Measurements from ENCODE around the gene NT5DC3.

The NT5DC3 gene

GRCh38 chr12:103756443-103756842 is 84.6 kb downstream of the NT5DC3 start:
- in situ Hi-C loops (cut with MboI; ENCODE audit: low sequenced_read_pairs): no loop called here

DNA sequence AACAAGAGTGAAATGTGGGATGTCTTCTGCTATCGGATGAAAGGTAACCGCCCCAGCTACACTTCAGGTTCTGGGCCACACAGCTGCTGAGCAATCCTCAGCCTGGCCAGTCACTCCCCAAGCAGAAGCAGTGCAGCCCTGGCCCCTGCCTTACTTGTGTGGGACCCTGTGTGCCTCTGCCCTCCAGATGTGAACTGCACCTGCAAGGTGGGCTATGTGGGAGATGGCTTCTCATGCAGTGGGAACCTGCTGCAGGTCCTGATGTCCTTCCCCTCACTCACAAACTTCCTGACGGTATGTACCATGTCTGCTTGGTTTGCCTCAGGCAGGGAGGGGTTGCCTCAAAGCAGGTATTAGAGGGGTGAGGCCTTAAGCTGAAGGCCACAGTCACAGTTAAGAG is 85.6 kb downstream of the NT5DC3 start:
- in situ Hi-C loops (cut with MboI; ENCODE audit: low sequenced_read_pairs): no loop called here

DNA sequence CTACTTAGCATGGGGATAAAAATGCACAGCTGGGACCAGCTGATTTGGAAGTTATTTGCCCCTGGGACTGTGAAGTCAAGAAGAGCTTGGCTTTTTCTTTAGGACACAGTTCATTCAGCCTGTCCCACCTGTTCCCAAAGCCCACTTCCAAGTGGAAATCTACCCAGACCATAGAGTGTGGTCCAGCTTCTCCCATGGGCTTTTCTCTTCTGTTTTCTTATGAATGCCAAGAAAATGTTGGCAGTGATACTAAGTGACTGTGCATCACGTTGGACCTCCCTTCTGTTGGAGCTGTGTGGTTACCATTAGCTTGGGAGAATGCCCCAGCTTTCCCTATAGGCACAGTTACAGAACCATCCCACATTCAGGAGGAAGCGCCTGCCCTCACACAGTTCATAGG is 89.4 kb downstream of the NT5DC3 start:
- in situ Hi-C loops (cut with MboI; ENCODE audit: low sequenced_read_pairs): no loop called here

DNA sequence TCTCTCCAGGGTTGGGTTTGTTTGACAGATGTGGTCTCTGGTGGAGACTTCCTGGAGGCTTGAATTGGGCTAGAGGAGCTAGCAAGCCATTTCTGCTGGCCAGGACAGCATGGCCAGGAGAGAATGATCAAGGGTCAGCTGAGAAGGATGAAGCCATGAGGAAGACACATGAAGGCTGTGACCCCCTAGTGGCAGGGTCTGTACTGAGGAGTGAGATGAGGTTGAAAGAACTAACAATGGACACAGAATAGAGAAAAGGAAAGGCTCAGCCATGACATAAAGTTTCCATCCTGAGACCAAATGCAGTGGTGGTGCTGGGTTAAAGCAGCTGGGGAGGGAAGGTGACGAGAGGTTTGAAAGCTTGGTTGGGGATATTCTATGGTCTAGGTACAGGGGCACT is 89.9 kb downstream of the NT5DC3 start:
- in situ Hi-C loops (cut with MboI; ENCODE audit: low sequenced_read_pairs): no loop called here

- in situ Hi-C loops (cut with MboI; ENCODE audit: low sequenced_read_pairs): no loop called here
Observed at GRCh38 chr12:103748875-103749274, 92.2 kb downstream of the NT5DC3 start.

GRCh38 chr12:103748002-103748401 is 93.0 kb downstream of the NT5DC3 start:
- in situ Hi-C loops (cut with MboI; ENCODE audit: low sequenced_read_pairs): no loop called here

GRCh38 chr12:103745962-103746361 is 95.1 kb downstream of the NT5DC3 start:
- in situ Hi-C loops (cut with MboI; ENCODE audit: low sequenced_read_pairs): no loop called here

GRCh38 chr12:103743788-103744187 is 97.2 kb downstream of the NT5DC3 start:
- in situ Hi-C loops (cut with MboI; ENCODE audit: low sequenced_read_pairs): no loop called here

DNA sequence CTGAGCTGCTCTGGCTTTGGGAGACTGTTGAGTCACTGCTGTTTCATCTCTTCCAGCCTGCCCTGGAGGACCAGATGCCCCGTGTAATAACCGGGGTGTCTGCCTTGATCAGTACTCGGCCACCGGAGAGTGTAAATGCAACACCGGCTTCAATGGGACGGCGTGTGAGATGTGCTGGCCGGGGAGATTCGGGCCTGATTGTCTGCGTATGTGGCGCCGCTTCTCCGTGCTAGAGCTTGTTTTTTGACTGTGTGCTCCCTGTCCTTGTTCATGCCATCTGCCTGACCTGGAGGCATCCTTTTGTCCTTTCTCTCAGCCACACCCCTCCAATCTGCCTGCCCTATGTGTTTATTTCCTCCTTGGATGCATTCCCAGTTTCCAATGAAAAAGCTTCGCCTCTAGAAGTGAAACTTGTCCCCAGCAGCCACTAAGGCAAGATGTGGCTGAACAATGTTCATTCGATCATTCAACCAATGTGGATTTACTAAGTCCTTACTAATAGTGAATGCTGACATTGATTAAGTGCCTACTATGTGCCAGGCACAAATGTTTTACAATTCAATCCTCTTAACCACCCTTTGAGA is 98.6 kb downstream of the NT5DC3 start:
- in situ Hi-C loops (cut with MboI; ENCODE audit: low sequenced_read_pairs): no loop called here

GRCh38 chr12:103737881-103738280 is 103.2 kb downstream of the NT5DC3 start:
- in situ Hi-C loops (cut with MboI; ENCODE audit: low sequenced_read_pairs): no loop called here

DNA sequence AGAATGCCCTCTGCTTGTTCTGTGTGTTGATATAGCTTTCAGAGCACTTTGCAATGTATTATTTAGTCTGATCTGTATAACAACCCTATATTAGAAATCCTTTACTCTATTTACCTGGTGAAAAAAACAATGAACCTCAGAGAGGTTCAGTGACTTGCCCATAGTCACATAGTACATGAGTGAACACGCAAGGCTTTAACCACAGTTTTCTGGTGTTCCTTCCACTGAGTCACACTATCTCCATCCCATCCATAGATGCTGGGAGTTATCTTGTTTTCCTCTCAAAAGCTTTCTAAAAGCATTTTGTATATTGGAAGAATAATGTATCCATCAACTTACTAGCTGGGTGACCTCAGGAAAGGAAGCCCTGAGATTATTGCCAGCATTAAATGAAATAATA is 104.5 kb downstream of the NT5DC3 start:
- in situ Hi-C loops (cut with MboI; ENCODE audit: low sequenced_read_pairs): no loop called here

GRCh38 chr12:103735291-103735690 is 105.7 kb downstream of the NT5DC3 start:
- in situ Hi-C loops (cut with MboI; ENCODE audit: low sequenced_read_pairs): no loop called here

GRCh38 chr12:103734863-103735262 is 106.2 kb downstream of the NT5DC3 start:
- in situ Hi-C loops (cut with MboI; ENCODE audit: low sequenced_read_pairs): no loop called here

DNA sequence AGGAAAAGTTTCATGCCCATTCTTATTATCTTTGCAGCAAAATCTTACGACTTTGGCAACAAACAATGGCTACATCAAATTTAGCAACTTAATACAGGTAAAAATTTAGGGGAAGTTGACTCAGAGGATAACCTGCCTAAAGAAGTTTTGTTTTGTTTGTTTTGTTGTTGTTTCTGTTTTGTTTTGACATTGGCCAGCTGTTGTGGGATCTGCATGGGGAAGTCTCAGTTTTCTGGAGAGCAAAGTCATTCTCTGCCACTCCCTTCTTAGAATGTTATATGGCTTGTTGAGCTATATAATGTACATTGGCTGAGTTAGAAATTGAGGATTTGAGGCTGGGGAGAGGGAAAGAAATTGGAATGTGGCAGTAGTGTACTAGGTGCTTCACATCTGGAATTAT is 109.5 kb downstream of the NT5DC3 start:
- in situ Hi-C loops (cut with MboI; ENCODE audit: low sequenced_read_pairs): no loop called here

DNA sequence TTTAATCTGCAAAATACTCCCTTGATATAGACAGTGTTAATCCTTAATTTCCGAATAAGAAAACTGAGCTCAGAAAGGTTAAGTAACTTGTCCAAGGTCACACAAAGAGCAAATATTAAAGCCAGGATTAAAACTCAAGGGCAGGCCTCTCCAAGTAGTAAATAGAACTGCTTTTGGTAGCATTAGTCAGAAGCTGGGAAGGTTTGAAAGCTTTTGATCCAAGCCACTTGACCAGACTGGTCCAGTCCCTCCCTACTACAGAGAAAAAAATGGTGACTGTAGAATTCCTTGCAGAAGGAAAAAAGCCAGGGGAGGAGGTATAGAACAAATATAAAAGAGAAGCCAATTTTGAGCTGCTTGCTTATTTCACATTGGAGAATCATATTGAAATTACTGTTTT is 111.5 kb downstream of the NT5DC3 start:
- in situ Hi-C loops (cut with MboI; ENCODE audit: low sequenced_read_pairs): no loop called here

- in situ Hi-C loops (cut with MboI; ENCODE audit: low sequenced_read_pairs): no loop called here
Observed at GRCh38 chr12:103728323-103728722, 112.7 kb downstream of the NT5DC3 start.

GRCh38 chr12:103727638-103728037 is 113.4 kb downstream of the NT5DC3 start:
- in situ Hi-C loops (cut with MboI; ENCODE audit: low sequenced_read_pairs): no loop called here

GRCh38 chr12:103725398-103725797 is 115.6 kb downstream of the NT5DC3 start:
- in situ Hi-C loops (cut with MboI; ENCODE audit: low sequenced_read_pairs): no loop called here

Data from HL-60/S4 (cell line).